PC-9 (cell line): ENCODE data around the gene SLC44A5. TPM values are rescaled to one million over a fixed set of nuclear protein-coding genes. Genes with fewer than 3 reads are reported as not detected.

Source experiments
- BruUV-seq: library from RNA; stranded (reverse); fragments of 400-500 nt; replicated peaks from 2 replicates; lab custom pipeline; 2021; lab: Mats Ljungman, UMichigan
- CTCF ChIA-PET: fragments of 300-600 bp; sonication (Branson Sonifier 250); formaldehyde crosslinking; loops from one replicate; lab custom pipeline; 2022; ENCODE audit warnings: antibody characterized with exemption; lab: Charles Lee
- POLR2A ChIA-PET: fragments of 300-600 bp; sonication (Branson Sonifier 250); formaldehyde crosslinking; loops from one replicate; lab custom pipeline; 2022; ENCODE audit warnings: antibody characterized with exemption; ENCODE audit not compliant: unreplicated experiment; lab: Charles Lee
- DNase-seq, 2 experiments: peaks; one replicate each; pipeline versions ENCODE4 v3.0.0 to v3.0.0-alpha.2; 2015 to 2022; ENCODE audit warnings: mixed read lengths in 1 of 2
- H2AFZ ChIP-seq: fragments of 200-600 bp; sonication (generic); 2 replicates; pipeline ENCODE4 v1.8.1; 2017; ENCODE audit warnings: antibody characterized with exemption
- H3F3A ChIP-seq: fragments of 200-600 bp; sonication (generic); 2 replicates; pipeline ENCODE4 v1.8.1; 2017; ENCODE audit warnings: antibody characterized with exemption, mild to moderate bottlenecking, low read depth; ENCODE audit not compliant: insufficient read depth
- H3K27ac ChIP-seq: fragments of 200-600 bp; sonication (generic); 2 replicates; pipeline ENCODE4 v1.6.1; 2016; ENCODE audit warnings: mixed run types
- H3K27me3 ChIP-seq: fragments of 200-600 bp; sonication (generic); 2 replicates; pipeline ENCODE4 v1.6.1; 2016; ENCODE audit warnings: low read depth, mixed run types; ENCODE audit not compliant: insufficient read depth
- H3K36me3 ChIP-seq: fragments of 200-600 bp; sonication (generic); 2 replicates; pipeline ENCODE4 v1.6.1; 2016; ENCODE audit warnings: low read depth, mixed run types
- H3K4me1 ChIP-seq: fragments of 200-600 bp; sonication (generic); replicated peaks from 2 replicates; pipeline ENCODE4 v1.6.1; 2016; ENCODE audit warnings: mixed run types; ENCODE audit not compliant: insufficient read depth
- H3K4me2 ChIP-seq: fragments of 200-600 bp; sonication (generic); 2 replicates; pipeline ENCODE4 v1.6.1; 2017; ENCODE audit warnings: mixed run types
- H3K4me3 ChIP-seq: fragments of 200-600 bp; sonication (generic); 2 replicates; pipeline ENCODE4 v1.6.1; 2016; ENCODE audit warnings: mixed run types
- H3K79me2 ChIP-seq: fragments of 200-600 bp; sonication (generic); 2 replicates; pipeline ENCODE4 v1.6.1; 2017; ENCODE audit warnings: low read depth, mixed run types
- H3K9me2 ChIP-seq: fragments of 200-600 bp; sonication (generic); 2 replicates; pipeline ENCODE4 v1.8.1; 2017; ENCODE audit warnings: mild to moderate bottlenecking; ENCODE audit not compliant: insufficient read depth
- H3K9me3 ChIP-seq: fragments of 200-600 bp; sonication (generic); 2 replicates; pipeline ENCODE4 v1.8.1; 2016; ENCODE audit warnings: low read depth; ENCODE audit not compliant: insufficient read depth
- H4K20me1 ChIP-seq: fragments of 200-600 bp; sonication (generic); 2 replicates; pipeline ENCODE4 v1.8.1; 2017; ENCODE audit not compliant: insufficient read depth
- EZH2 ChIP-seq: fragments of 200-600 bp; sonication (generic); IDR thresholded peaks from 2 replicates; pipeline ENCODE4 v1.8.0; 2017; ENCODE audit warnings: antibody characterized with exemption, low read depth
- intact Hi-C: fragments of 100-400 bp; cut with micrococcal nuclease; formaldehyde crosslinking; loops from one replicate; pipeline ENCODE4 v1.10.0; 2022; ENCODE audit not compliant: unreplicated experiment
- total RNA-seq: library from RNA; stranded (reverse); gene quantifications from 2 replicates; pipeline ENCODE4 v1.2.3, GENCODE V29; 2021
- TF ChIP-seq, protein P1 (sequence below): fragments of 200-600 bp; sonication (generic); conservative IDR thresholded peaks from 2 replicates; pipeline ENCODE4 v1.6.1; 2017; ENCODE audit warnings: mixed run types, antibody characterized with exemption, mild to moderate bottlenecking, moderate library complexity

Gene SLC44A5
- total RNA-seq, 1 experiment from 2014 or later: 0.09 TPM

- POLR2A ChIA-PET: no interaction called here
- no peaks in the 10 kb centered on the region for H4K20me1 ChIP-seq
- no TSS peak for BruUV-seq
- no peaks in the 10 kb centered on the region for H3K9me2 ChIP-seq
- H3K4me3 ChIP-seq: no peak overlapping the region
- H3K4me2 ChIP-seq: no peak overlapping the region
- H3K36me3 ChIP-seq: no peaks in the 10 kb centered on the region
- TF ChIP-seq, protein P1, sequence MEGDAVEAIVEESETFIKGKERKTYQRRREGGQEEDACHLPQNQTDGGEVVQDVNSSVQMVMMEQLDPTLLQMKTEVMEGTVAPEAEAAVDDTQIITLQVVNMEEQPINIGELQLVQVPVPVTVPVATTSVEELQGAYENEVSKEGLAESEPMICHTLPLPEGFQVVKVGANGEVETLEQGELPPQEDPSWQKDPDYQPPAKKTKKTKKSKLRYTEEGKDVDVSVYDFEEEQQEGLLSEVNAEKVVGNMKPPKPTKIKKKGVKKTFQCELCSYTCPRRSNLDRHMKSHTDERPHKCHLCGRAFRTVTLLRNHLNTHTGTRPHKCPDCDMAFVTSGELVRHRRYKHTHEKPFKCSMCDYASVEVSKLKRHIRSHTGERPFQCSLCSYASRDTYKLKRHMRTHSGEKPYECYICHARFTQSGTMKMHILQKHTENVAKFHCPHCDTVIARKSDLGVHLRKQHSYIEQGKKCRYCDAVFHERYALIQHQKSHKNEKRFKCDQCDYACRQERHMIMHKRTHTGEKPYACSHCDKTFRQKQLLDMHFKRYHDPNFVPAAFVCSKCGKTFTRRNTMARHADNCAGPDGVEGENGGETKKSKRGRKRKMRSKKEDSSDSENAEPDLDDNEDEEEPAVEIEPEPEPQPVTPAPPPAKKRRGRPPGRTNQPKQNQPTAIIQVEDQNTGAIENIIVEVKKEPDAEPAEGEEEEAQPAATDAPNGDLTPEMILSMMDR: no peak
- TF ChIP-seq EZH2: no peak
- H2AFZ ChIP-seq: peak overlapping the region; percentile 5; the same call in 1 of the 2 replicates
- CTCF ChIA-PET: no interaction called here
- no peaks in the 10 kb centered on the region for H3K79me2 ChIP-seq
- H3K9me3 ChIP-seq: no peaks in the 10 kb centered on the region
- H3F3A ChIP-seq: no peaks in the 10 kb centered on the region
- intact Hi-C loops: no loop called here
- H3K27ac ChIP-seq: no peak overlapping the region
- no peaks in the 10 kb centered on the region for H3K27me3 ChIP-seq
- no peak for DNase-seq
- H3K4me1 ChIP-seq: no peaks in the 10 kb centered on the region
These were observed 77.8 kb downstream of the SLC44A5 start for GRCh38 chr1:75533085-75533484.

- BruUV-seq: no TSS peak
These were observed 79.3 kb downstream of the SLC44A5 start for GRCh38 chr1:75531570-75531969.

DNA sequence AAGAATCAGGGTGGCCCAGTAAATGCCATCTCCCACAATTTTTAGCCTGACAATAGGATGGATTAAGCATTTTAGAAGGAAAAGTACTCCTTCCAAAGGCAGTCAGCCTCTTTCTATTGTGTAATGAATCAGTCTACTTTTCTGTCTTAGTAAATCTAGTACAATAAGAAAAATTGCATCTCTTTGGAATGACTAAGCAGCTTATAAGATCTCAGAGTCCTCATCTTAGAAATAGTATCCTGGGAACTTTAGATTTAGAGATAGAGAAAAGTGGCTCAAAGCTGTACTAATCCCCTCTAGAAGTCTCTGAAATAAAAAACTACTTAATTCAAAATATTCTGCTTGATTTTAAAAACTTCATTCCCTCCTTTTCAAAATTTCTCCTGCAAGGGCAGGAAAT is 81.4 kb downstream of the SLC44A5 start:
- Histone ChIP-seq H3K27me3 (no peaks in the 10 kb centered on the region), H3K4me1 (no peaks in the 10 kb centered on the region), H3K4me3 (no peak overlapping the region), H3K9me2 (no peaks in the 10 kb centered on the region; the same call in 1 of the 2 replicates), H3K9me3 (no peaks in the 10 kb centered on the region), H4K20me1 (no peaks in the 10 kb centered on the region), H2AFZ (no peak overlapping the region), H3K4me2 (no peak overlapping the region), H3K79me2 (no peaks in the 10 kb centered on the region), H3K27ac (no peak overlapping the region), H3K36me3 (no peaks in the 10 kb centered on the region), H3F3A (no peaks in the 10 kb centered on the region)
- intact Hi-C loops: no loop called here
- TF ChIP-seq, protein P1: no peak
- TF ChIP-seq EZH2: no peak
- no TSS peak for BruUV-seq
- ChIA-PET POLR2A (no interaction called here), CTCF (no interaction called here)
- DNase-seq: no peak

More at GRCh38 chr1:75531570-75531969, 79.3 kb downstream of the SLC44A5 start:
- Histone ChIP-seq H3K9me2 (no peaks in the 10 kb centered on the region), H3K36me3 (no peaks in the 10 kb centered on the region), H3K4me1 (no peaks in the 10 kb centered on the region), H3K79me2 (no peaks in the 10 kb centered on the region), H3F3A (no peaks in the 10 kb centered on the region), H3K9me3 (no peaks in the 10 kb centered on the region), H3K27me3 (no peaks in the 10 kb centered on the region), H4K20me1 (no peaks in the 10 kb centered on the region), H3K27ac (no peak overlapping the region), H2AFZ (no peak overlapping the region), H3K4me3 (no peak overlapping the region), H3K4me2 (no peak overlapping the region)
- no peak for TF ChIP-seq EZH2
- TF ChIP-seq, protein P1: no peak
- no peak for DNase-seq
- ChIA-PET CTCF (no interaction called here), POLR2A (no interaction called here)
- intact Hi-C loops: no loop called here
